ENCODE results near the gene NLGN4Y.
"Not testable (repeated sequence)": the region's sequence is repeated elsewhere in the genome, so short reads cannot be mapped to it uniquely, and the experiment has no call there.

Gene NLGN4Y

DNA sequence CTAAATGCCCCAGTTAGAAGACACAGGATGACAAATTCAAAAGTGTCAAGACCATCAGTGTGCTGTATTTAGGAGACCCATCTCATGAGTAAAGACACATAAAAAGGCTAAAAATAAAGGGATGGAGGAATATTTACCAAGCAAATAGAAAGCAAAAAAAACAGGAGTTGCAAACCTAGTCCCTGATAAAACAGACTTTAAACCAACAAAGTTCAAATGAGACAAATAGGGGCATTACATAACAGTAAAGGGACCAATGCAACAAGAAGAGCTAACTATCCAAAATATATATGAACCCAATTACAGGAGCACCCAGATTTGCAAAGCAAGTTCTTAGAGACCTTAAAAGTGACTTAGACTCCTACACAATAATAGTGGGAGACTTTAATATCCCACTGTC lies 336.1 kb downstream of the NLGN4Y start:
- no peak for DNase-seq

DNA sequence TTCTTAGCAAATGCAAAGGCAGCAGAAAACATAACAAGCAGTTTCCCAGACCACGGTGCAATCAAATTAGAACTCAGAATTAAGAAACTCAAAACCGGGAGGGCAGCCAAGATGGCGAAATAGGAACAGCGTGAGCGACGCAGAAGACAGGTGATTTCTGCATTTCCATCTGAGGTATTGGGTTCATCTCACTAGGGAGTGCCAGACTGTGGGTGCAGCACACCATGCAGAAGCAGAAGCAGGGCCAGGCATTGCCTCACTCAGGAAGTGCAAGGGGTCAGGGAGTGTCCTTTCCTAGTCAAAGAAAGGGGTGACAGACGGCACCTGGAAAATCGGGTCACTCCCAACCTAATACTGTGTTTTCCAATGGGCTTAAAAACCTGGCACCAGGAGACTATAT lies 336.7 kb downstream of the NLGN4Y start:
- not testable (repeated sequence) for DNase-seq

DNA sequence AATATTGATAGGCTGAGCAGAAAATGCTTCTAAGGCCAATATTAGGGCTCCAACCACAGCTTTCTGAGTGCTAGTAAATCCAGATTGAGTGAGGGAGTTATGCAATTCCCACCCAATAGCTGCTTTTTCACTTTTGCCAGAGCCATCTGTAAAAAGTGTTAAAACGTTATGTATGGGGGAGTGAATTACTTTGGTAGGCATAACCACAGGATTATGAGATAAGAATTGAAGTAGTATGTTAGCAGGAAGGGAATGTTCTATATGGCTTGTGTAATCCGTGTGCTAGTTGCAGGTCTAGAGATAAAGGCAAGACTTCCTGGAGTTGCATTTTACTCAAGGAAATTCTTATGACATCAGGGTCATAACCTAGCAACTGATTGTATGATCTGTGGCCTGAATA lies 347.6 kb downstream of the NLGN4Y start:
- no peak for DNase-seq
